Adrenal gland (tissue), 5 donors: ENCODE data around the gene SURF6.
A peak's percentile ranks its signal among the peaks of the same experiment; 100 is the strongest.

ENCODE experiments used
- POLR2A ChIP-seq, 2 donors: fragments of 450-650 bp; IDR thresholded peaks; one replicate each; pipeline ENCODE4 v1.6.1; 2017; ENCODE audit warnings: antibody characterized with exemption in 2 of 2, mild to moderate bottlenecking in 2 of 2, moderate library complexity in 1 of 2
- TF ChIP-seq, protein P1 (sequence below), 6 experiments: fragments of 450-650 bp in 4 of 6; fragments of 200-600 bp in 2 of 6; sonication (generic) in 1 of 6; IDR thresholded peaks; 1 replicate in 5 of 6; 2 replicates in 1 of 6; pipeline versions ENCODE4 v1.5.1 to v1.8.0; 2016 to 2021; ENCODE audit warnings: antibody characterized with exemption in 6 of 6, mild to moderate bottlenecking in 2 of 6, moderate library complexity in 1 of 6
- donor health status: DM: no; HTN: no; CAD: no.

DNA sequence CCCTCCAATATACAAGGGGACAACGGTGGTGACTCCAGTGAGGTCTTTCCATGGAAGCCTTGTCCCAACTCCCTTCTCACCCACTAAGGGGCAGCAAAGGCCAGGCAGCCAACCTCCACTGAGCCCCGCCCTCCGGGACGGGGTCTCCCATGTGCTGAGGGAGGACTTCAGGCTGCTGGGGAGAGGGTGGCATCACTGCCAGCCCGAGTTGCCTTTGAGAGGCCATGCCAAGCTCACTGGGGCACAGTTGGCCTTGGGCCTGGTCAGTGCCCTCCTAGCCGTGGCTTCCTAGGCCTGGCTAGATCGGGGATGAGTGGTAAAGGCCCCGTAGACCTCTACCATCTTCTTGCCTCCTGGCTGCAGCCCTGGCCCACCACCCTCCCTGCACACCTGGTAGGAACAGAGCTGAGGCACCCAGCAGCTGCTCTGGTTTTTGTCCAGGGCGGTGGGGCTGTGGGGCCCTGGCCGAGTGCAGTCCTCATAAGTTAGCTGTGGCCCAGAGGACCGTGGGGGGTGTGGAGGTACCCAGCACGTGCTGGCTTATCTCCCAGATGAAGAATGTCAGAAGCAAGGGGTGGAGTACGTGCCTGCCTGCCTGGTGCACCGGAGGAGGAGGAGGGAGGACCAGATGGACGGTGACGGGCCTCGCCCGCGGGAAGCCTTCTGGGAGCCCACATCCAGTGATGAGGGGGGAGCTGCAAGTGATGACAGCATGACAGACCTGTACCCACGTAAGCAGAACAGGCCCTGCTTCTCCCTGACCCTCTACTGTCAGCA lies 23.6 kb upstream of the SURF6 start:
- TF ChIP-seq, protein P1, sequence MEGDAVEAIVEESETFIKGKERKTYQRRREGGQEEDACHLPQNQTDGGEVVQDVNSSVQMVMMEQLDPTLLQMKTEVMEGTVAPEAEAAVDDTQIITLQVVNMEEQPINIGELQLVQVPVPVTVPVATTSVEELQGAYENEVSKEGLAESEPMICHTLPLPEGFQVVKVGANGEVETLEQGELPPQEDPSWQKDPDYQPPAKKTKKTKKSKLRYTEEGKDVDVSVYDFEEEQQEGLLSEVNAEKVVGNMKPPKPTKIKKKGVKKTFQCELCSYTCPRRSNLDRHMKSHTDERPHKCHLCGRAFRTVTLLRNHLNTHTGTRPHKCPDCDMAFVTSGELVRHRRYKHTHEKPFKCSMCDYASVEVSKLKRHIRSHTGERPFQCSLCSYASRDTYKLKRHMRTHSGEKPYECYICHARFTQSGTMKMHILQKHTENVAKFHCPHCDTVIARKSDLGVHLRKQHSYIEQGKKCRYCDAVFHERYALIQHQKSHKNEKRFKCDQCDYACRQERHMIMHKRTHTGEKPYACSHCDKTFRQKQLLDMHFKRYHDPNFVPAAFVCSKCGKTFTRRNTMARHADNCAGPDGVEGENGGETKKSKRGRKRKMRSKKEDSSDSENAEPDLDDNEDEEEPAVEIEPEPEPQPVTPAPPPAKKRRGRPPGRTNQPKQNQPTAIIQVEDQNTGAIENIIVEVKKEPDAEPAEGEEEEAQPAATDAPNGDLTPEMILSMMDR (IDR thresholded peaks at IDR 0.05) = peak in 5 of 6 experiments; percentile 27 to 49 (median 41)
- TF ChIP-seq POLR2A (IDR thresholded peaks at IDR 0.05) = no peak
